HCT116 (cell line): Measurements from ENCODE around the gene LRRTM4. TPM values are rescaled to one million over a fixed set of nuclear protein-coding genes. Genes with fewer than 3 reads are reported as not detected.

ENCODE experiments used
- ATAC-seq: fragments of 200-7000 bp; cut with Tn5 transposase; 2 replicates; pipeline ENCODE4 v1.9.1; 2020; ENCODE audit warnings: mild to moderate bottlenecking, moderate library complexity
- BruUV-seq: library from RNA; stranded (reverse); fragments of 400-500 nt; replicated peaks from 2 replicates; lab custom pipeline; 2021; lab: Mats Ljungman, UMichigan
- CTCF ChIA-PET: fragments of 300-600 bp; sonication (Branson Sonifier 250); formaldehyde crosslinking; loops from one replicate; lab custom pipeline; 2021; ENCODE audit warnings: antibody characterized with exemption; lab: Charles Lee
- POLR2A ChIA-PET: fragments of 300-600, 350-600 bp; sonication (Branson Sonifier 250); formaldehyde crosslinking; loops from one replicate; lab custom pipeline; 2021; ENCODE audit warnings: antibody characterized with exemption; lab: Charles Lee
- RAD21 ChIA-PET, 2 experiments: fragments of 300-600 bp; sonication (Branson Sonifier 250); formaldehyde crosslinking; loops; one replicate each; lab custom pipeline; 2023; ENCODE audit warnings: low total read pairs in 2 of 2; ENCODE audit not compliant: uncharacterized antibody in 2 of 2, unreplicated experiment in 2 of 2, low non-redundant PET in 1 of 2; lab: Charles Lee
- DNase-seq: peaks from one replicate; pipeline ENCODE4 v3.0.0-alpha.2; 2010; ENCODE audit warnings: low read depth, low spot score
- H2AFZ ChIP-seq: fragments of 200-600 bp; shearing (Covaris generic), sonication (generic); 2 replicates; pipeline ENCODE4 v1.6.1; 2017; ENCODE audit warnings: low read depth, mixed run types, mixed read lengths, antibody characterized with exemption, low read length; ENCODE audit not compliant: poor library complexity, severe bottlenecking
- H3K27ac ChIP-seq: 2 replicates; pipeline ENCODE4 v1.5.1; 2012; ENCODE audit warnings: low read depth, low read length
- H3K27me3 ChIP-seq: fragments of 200-600 bp; sonication (generic); 2 replicates; pipeline ENCODE4 v1.6.1; 2016; ENCODE audit warnings: mixed run types, low read length, mixed read lengths; ENCODE audit not compliant: insufficient read depth
- H3K36me3 ChIP-seq, 2 experiments: fragments of 200-500 bp in 1 of 2; fragments of 200-600 bp in 1 of 2; sonication (Bioruptor generic) in 1 of 2; sonication (generic) in 1 of 2; 2 replicates each; pipeline versions ENCODE4 v1.5.1 to v1.6.1; 2014 to 2016; ENCODE audit warnings: low read length in 2 of 2, inconsistent platforms in 1 of 2, mixed read lengths in 1 of 2, mixed run types in 1 of 2; ENCODE audit not compliant: insufficient read depth in 2 of 2, control insufficient read depth in 1 of 2
- H3K4me1 ChIP-seq, 2 experiments: fragments of 200-600 bp in 1 of 2; sonication (generic) in 1 of 2; 2 replicates each; pipeline versions ENCODE4 v1.5.1 to v1.6.1; 2012 to 2017; ENCODE audit warnings: low read length in 2 of 2, inconsistent platforms in 1 of 2, mild to moderate bottlenecking in 1 of 2, mixed read lengths in 1 of 2, mixed run types in 1 of 2, moderate library complexity in 1 of 2; ENCODE audit not compliant: insufficient read depth in 2 of 2, control insufficient read depth in 1 of 2
- H3K4me2 ChIP-seq: fragments of 200-600 bp; sonication (generic); 2 replicates; pipeline ENCODE4 v1.6.1; 2017; ENCODE audit warnings: mixed run types, low read length, mixed read lengths
- H3K4me3 ChIP-seq, 2 experiments: fragments of 200-600 bp in 1 of 2; sonication (generic) in 1 of 2; replicated peaks in 1 of 2; 2 replicates each; pipeline ENCODE4 v1.5.1; 2011 to 2016; ENCODE audit warnings: low read length in 2 of 2, control low read depth in 1 of 2, low read depth in 1 of 2, mild to moderate bottlenecking in 1 of 2, mixed read lengths in 1 of 2, mixed run types in 1 of 2
- H3K79me2 ChIP-seq: fragments of 200-600 bp; sonication (generic); 2 replicates; pipeline ENCODE4 v1.6.1; 2017; ENCODE audit warnings: mild to moderate bottlenecking, mixed run types, low read length, moderate library complexity, mixed read lengths; ENCODE audit not compliant: insufficient read depth
- H3K9ac ChIP-seq: fragments of 200-600 bp; sonication (generic); 2 replicates; pipeline ENCODE4 v1.6.1; 2016; ENCODE audit warnings: low read length, mixed read lengths
- H3K9me2 ChIP-seq: fragments of 200-600 bp; sonication (generic), shearing (Covaris generic); 2 replicates; pipeline ENCODE4 v1.6.1; 2017; ENCODE audit warnings: mixed run types, mild to moderate bottlenecking, moderate library complexity; ENCODE audit not compliant: insufficient read depth
- H3K9me3 ChIP-seq, 2 experiments: fragments of 200-500 bp in 1 of 2; fragments of 200-600 bp in 1 of 2; sonication (Bioruptor generic) in 1 of 2; sonication (generic) in 1 of 2; 2 replicates each; pipeline ENCODE4 v1.6.1; 2014 to 2017; ENCODE audit warnings: low read length in 2 of 2, mixed read lengths in 2 of 2, inconsistent platforms in 1 of 2, low read depth in 1 of 2, mild to moderate bottlenecking in 1 of 2, mixed run types in 1 of 2, moderate library complexity in 1 of 2; ENCODE audit not compliant: control insufficient read depth in 1 of 2, insufficient read depth in 1 of 2
- H4K20me1 ChIP-seq: fragments of 200-600 bp; sonication (generic), shearing (Covaris generic); 2 replicates; pipeline ENCODE4 v1.6.1; 2017; ENCODE audit warnings: mixed run types, mild to moderate bottlenecking, moderate library complexity; ENCODE audit not compliant: insufficient read depth
- CBX3 ChIP-seq: IDR thresholded peaks from 2 replicates; pipeline ENCODE4 v1.6.1; 2012; ENCODE audit warnings: low read depth
- CEBPB ChIP-seq: IDR thresholded peaks from 2 replicates; pipeline ENCODE4 v1.6.1; 2012; ENCODE audit warnings: low read depth
- EGR1 ChIP-seq: IDR thresholded peaks from 2 replicates; pipeline ENCODE4 v1.6.1; 2012; ENCODE audit warnings: low read depth
- EZH2 ChIP-seq: fragments of 200-600 bp; sonication (generic); IDR thresholded peaks from 2 replicates; pipeline ENCODE4 v1.6.1; 2017; ENCODE audit warnings: antibody characterized with exemption, mixed run types
- FOSL1 ChIP-seq: IDR thresholded peaks from 2 replicates; pipeline ENCODE4 v1.6.1; 2012; ENCODE audit warnings: low read depth
- MAX ChIP-seq: IDR thresholded peaks from 2 replicates; pipeline ENCODE4 v1.6.1; 2012
- POLR2A ChIP-seq: IDR thresholded peaks from 2 replicates; pipeline ENCODE4 v1.7.0; 2011; ENCODE audit warnings: borderline replicate concordance; ENCODE audit not compliant: insufficient read depth, insufficient read length; ENCODE audit errors: extremely low read depth
- POLR2AphosphoS5 ChIP-seq: IDR thresholded peaks from 2 replicates; pipeline ENCODE4 v1.6.1; 2011; ENCODE audit warnings: mild to moderate bottlenecking, low read depth, low read length, moderate library complexity
- RAD21 ChIP-seq: IDR thresholded peaks from 2 replicates; pipeline ENCODE4 v1.6.1; 2012; ENCODE audit warnings: low read depth, mild to moderate bottlenecking
- SP1 ChIP-seq: IDR thresholded peaks from 2 replicates; pipeline ENCODE4 v1.6.1; 2012; ENCODE audit warnings: low read depth
- TCF7L2 ChIP-seq: IDR thresholded peaks from 2 replicates; pipeline ENCODE4 v1.7.0; 2011; ENCODE audit warnings: borderline replicate concordance, inconsistent platforms; ENCODE audit not compliant: insufficient read depth, insufficient read length; ENCODE audit errors: extremely low read depth
- ZBTB33 ChIP-seq: IDR thresholded peaks from 2 replicates; pipeline ENCODE4 v1.6.1; 2011; ENCODE audit warnings: mild to moderate bottlenecking, low read length, moderate library complexity; ENCODE audit not compliant: insufficient replicate concordance; ENCODE audit errors: extremely low read depth
- ZFX ChIP-seq: fragments of 450-650 bp; IDR thresholded peaks from 2 replicates; pipeline ENCODE4 v1.6.1; 2017
- ZNF274 ChIP-seq: fragments of 200-500 bp; sonication (Bioruptor generic); IDR thresholded peaks from 2 replicates; pipeline ENCODE4 v1.6.1; 2014; ENCODE audit warnings: mild to moderate bottlenecking, low read depth, low read length, inconsistent platforms
- intact Hi-C: fragments of 100-400 bp; cut with micrococcal nuclease; formaldehyde crosslinking; loops from 2 replicates; pipeline ENCODE4 v1.10.0; 2022
- total RNA-seq: library from RNA; stranded (reverse); gene quantifications from one replicate; pipeline ENCODE4 v1.2.1, GENCODE V29; 2021; ENCODE audit not compliant: unreplicated experiment
- TF ChIP-seq, protein P1 (sequence below), 3 experiments: fragments of 200-600 bp in 1 of 3; sonication (generic) in 1 of 3; IDR thresholded peaks in 2 of 3; conservative IDR thresholded peaks in 1 of 3; 2 replicates each; pipeline ENCODE4 v1.5.1; 2012 to 2017; ENCODE audit warnings: low read depth in 2 of 3, low read length in 2 of 3, antibody characterized with exemption in 1 of 3, borderline replicate concordance in 1 of 3, control low read depth in 1 of 3, mild to moderate bottlenecking in 1 of 3, mixed read lengths in 1 of 3, mixed run types in 1 of 3, moderate library complexity in 1 of 3; ENCODE audit not compliant: insufficient read depth in 1 of 3
- TF ChIP-seq, protein P2 (sequence below): IDR thresholded peaks from 2 replicates; pipeline ENCODE4 v1.6.1; 2012

The LRRTM4 gene
- total RNA-seq, 1 experiment from 2014 or later = 0.25 TPM

DNA sequence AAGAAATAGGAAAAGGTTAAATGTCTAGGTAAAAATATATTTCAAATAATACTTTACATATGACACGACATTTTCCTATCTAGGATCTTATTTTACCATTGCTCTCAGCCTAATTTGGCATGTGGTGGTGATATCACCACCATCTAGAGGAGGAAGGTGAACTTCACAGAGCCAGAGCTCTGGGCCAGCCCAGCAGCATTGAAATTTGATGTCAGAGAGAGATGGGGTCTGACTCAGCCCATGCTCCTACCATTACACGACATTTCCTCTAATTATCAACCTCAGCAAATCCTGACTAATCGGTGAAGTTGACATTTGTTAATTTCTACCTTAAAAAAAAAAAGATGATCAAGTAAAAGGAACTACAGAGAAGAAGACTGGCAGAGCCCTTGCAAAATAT is 42.3 kb downstream of the LRRTM4 start:
- TF ChIP-seq RAD21 = no peak
- TF ChIP-seq SP1 = no peak
- no peak for TF ChIP-seq MAX
- TF ChIP-seq ZBTB33 = no peak
- TF ChIP-seq EZH2 = no peak
- no peak for TF ChIP-seq POLR2AphosphoS5
- no peak for TF ChIP-seq TCF7L2
- no peak for TF ChIP-seq CEBPB
- TF ChIP-seq, protein P1, sequence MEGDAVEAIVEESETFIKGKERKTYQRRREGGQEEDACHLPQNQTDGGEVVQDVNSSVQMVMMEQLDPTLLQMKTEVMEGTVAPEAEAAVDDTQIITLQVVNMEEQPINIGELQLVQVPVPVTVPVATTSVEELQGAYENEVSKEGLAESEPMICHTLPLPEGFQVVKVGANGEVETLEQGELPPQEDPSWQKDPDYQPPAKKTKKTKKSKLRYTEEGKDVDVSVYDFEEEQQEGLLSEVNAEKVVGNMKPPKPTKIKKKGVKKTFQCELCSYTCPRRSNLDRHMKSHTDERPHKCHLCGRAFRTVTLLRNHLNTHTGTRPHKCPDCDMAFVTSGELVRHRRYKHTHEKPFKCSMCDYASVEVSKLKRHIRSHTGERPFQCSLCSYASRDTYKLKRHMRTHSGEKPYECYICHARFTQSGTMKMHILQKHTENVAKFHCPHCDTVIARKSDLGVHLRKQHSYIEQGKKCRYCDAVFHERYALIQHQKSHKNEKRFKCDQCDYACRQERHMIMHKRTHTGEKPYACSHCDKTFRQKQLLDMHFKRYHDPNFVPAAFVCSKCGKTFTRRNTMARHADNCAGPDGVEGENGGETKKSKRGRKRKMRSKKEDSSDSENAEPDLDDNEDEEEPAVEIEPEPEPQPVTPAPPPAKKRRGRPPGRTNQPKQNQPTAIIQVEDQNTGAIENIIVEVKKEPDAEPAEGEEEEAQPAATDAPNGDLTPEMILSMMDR (IDR thresholded peaks at IDR 0.05 in 2 of 3, conservative IDR thresholded peaks at IDR 0.05 in 1 of 3; ENCODE audit: borderline replicate concordance in 1 of 3, insufficient read depth in 1 of 3, low read depth in 2 of 3, low read length in 2 of 3) = no peak
- TF ChIP-seq, protein P2, sequence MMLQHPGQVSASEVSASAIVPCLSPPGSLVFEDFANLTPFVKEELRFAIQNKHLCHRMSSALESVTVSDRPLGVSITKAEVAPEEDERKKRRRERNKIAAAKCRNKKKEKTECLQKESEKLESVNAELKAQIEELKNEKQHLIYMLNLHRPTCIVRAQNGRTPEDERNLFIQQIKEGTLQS = no peak
- TF ChIP-seq ZFX = no peak
- no peak for TF ChIP-seq EGR1
- TF ChIP-seq ZNF274 = no peak
- no peak for TF ChIP-seq FOSL1
- TF ChIP-seq POLR2A = no peak
- TF ChIP-seq CBX3 = no peak
- H3K4me1 ChIP-seq = no peaks in the 10 kb centered on the region
- no peak overlapping the region for H3K4me3 ChIP-seq
- DNase-seq (no peak), ATAC-seq (no peak)
- no peak overlapping the region for H3K27ac ChIP-seq
- BruUV-seq = no TSS peak
- no peaks in the 10 kb centered on the region for H3K9me2 ChIP-seq
- ChIA-PET POLR2A (no interaction called here), CTCF (no interaction called here), RAD21 (no interaction called here)
- no peaks in the 10 kb centered on the region for H3K79me2 ChIP-seq
- H4K20me1 ChIP-seq = no peaks in the 10 kb centered on the region
- intact Hi-C loops = no loop called here
- H3K4me2 ChIP-seq = no peak overlapping the region
- H3K36me3 ChIP-seq = no peaks in the 10 kb centered on the region
- H3K27me3 ChIP-seq = no peaks in the 10 kb centered on the region
- no peak overlapping the region for H2AFZ ChIP-seq
- no peak overlapping the region for H3K9ac ChIP-seq
- peaks cover 3 to 6% of the 10 kb centered on the region in 2 experiments; a peak in 2 of 4 replicates for H3K9me3 ChIP-seq
